Activated CD4-positive, alpha-beta T cell treated with anti-CD3 and anti-CD28 coated beads, Interleukin-2, amount 50 U/mL, for 4 hours (primary cell): ENCODE results near the gene RSPO3.
"Not testable (repeated sequence)": the region's sequence is repeated elsewhere in the genome, so short reads cannot be mapped to it uniquely, and the experiment has no call there.

Experiments used
- DNase-seq, 2 experiments: peaks; one replicate each; pipeline ENCODE4 v3.0.0-alpha.2; 2020

The RSPO3 gene

GRCh38 chr6:127118298-127119101, at the start of gene RSPO3:
RSPO3 (plus strand) TSS chr6:127118671; CDS start chr6:127119193, 522 bp downstream.
- DNase-seq: no peak

- DNase-seq: no peak
Observed at GRCh38 chr6:127069659-127070279, 48.7 kb upstream of the RSPO3 start.

GRCh38 chr6:127073222-127073621, 45.2 kb upstream of the RSPO3 start:
- DNase-seq: no peak

- DNase-seq: no peak
Observed at GRCh38 chr6:127076466-127076865, 42.0 kb upstream of the RSPO3 start.

GRCh38 chr6:127077886-127078285, 40.6 kb upstream of the RSPO3 start:
- no peak for DNase-seq

GRCh38 chr6:127078669-127079068, 39.8 kb upstream of the RSPO3 start:
- no peak for DNase-seq

- DNase-seq: no peak
Observed at GRCh38 chr6:127079681-127080080, 38.8 kb upstream of the RSPO3 start.

- DNase-seq: no peak
Observed at GRCh38 chr6:127080081-127080480, 38.4 kb upstream of the RSPO3 start.

GRCh38 chr6:127083231-127083962, 35.1 kb upstream of the RSPO3 start:
- DNase-seq: no peak

- no peak for DNase-seq
Observed at GRCh38 chr6:127083963-127084310, 34.5 kb upstream of the RSPO3 start.

GRCh38 chr6:127085181-127085580, 33.3 kb upstream of the RSPO3 start:
- DNase-seq: no peak

GRCh38 chr6:127090051-127090450, 28.4 kb upstream of the RSPO3 start:
- no peak for DNase-seq

GRCh38 chr6:127092466-127092865, 26.0 kb upstream of the RSPO3 start:
- DNase-seq: no peak

GRCh38 chr6:127094791-127095190, 23.7 kb upstream of the RSPO3 start:
- no peak for DNase-seq

- no peak for DNase-seq
Observed at GRCh38 chr6:127096167-127096566, 22.3 kb upstream of the RSPO3 start.

GRCh38 chr6:127097442-127097841, 21.0 kb upstream of the RSPO3 start:
- not testable (repeated sequence) for DNase-seq

GRCh38 chr6:127100510-127101140, 17.8 kb upstream of the RSPO3 start:
- DNase-seq: no peak

- no peak for DNase-seq
Observed at GRCh38 chr6:127102299-127102698, 16.2 kb upstream of the RSPO3 start.

GRCh38 chr6:127102859-127103258, 15.6 kb upstream of the RSPO3 start:
- DNase-seq: no peak

- DNase-seq: no peak
Observed at GRCh38 chr6:127103482-127103881, 15.0 kb upstream of the RSPO3 start.

GRCh38 chr6:127107916-127108315, 10.6 kb upstream of the RSPO3 start:
- DNase-seq: no peak

- DNase-seq: no peak
Observed at GRCh38 chr6:127110712-127111111, 7.8 kb upstream of the RSPO3 start.

GRCh38 chr6:127111526-127111925, 6.9 kb upstream of the RSPO3 start:
- DNase-seq: no peak
